Neural cell (in vitro differentiated cells): ENCODE measurements around the gene PTCRA. TPM values are rescaled to one million over a fixed set of nuclear protein-coding genes. Genes with fewer than 3 reads are reported as not detected.

Source experiments
- H2AFZ ChIP-seq: fragments of 200-600, 300-800 bp; sonication (generic), shearing (Covaris generic); 2 replicates; pipeline ENCODE4 v1.6.0; 2014; ENCODE audit warnings: low read depth, mild to moderate bottlenecking, antibody characterized with exemption, low read length, moderate library complexity
- H3F3A ChIP-seq: fragments of 200-600 bp; shearing (Covaris generic); 2 replicates; pipeline ENCODE4 v1.6.1; 2016; ENCODE audit warnings: mild to moderate bottlenecking, moderate library complexity, mixed read lengths, antibody characterized with exemption, low read length; ENCODE audit not compliant: insufficient read depth, poor library complexity, severe bottlenecking
- H3K27ac ChIP-seq: fragments of 200-600, 300-800 bp; sonication (generic), shearing (Covaris generic); 2 replicates; pipeline ENCODE4 v1.5.1; 2014; ENCODE audit warnings: mild to moderate bottlenecking, low read length, moderate library complexity
- H3K27me3 ChIP-seq: fragments of 300-800, 200-600 bp; sonication (generic), shearing (Covaris generic); 2 replicates; pipeline ENCODE4 v1.6.0; 2014; ENCODE audit warnings: mild to moderate bottlenecking, low read depth, low read length, moderate library complexity; ENCODE audit not compliant: insufficient read depth
- H3K36me3 ChIP-seq: fragments of 300-800, 200-600 bp; sonication (generic), shearing (Covaris generic); 2 replicates; pipeline ENCODE4 v1.5.1; 2014; ENCODE audit warnings: mild to moderate bottlenecking, antibody characterized with exemption, low read length, moderate library complexity; ENCODE audit not compliant: insufficient read depth
- H3K4me2 ChIP-seq: fragments of 300-800, 200-600 bp; sonication (generic), shearing (Covaris generic); 2 replicates; pipeline ENCODE4 v1.6.0; 2014; ENCODE audit warnings: mild to moderate bottlenecking, low read length
- H3K4me3 ChIP-seq: fragments of 300-800, 200-600 bp; sonication (generic), shearing (Covaris generic); 2 replicates; pipeline ENCODE4 v1.5.1; 2014; ENCODE audit warnings: mild to moderate bottlenecking, low read length, moderate library complexity
- H3K79me2 ChIP-seq: fragments of 200-600 bp; shearing (Covaris generic); replicated peaks from 2 replicates; pipeline ENCODE4 v1.6.0; 2014; ENCODE audit warnings: mild to moderate bottlenecking, low read length, moderate library complexity; ENCODE audit not compliant: insufficient read depth
- H3K9ac ChIP-seq: fragments of 300-800, 200-600 bp; sonication (generic), shearing (Covaris generic); 2 replicates; pipeline ENCODE4 v1.6.1; 2016; ENCODE audit warnings: mild to moderate bottlenecking, low read length, mixed read lengths
- H3K9me2 ChIP-seq: fragments of 200-600 bp; shearing (Covaris generic); 2 replicates; pipeline ENCODE4 v1.6.1; 2016; ENCODE audit warnings: mild to moderate bottlenecking, low read length, mixed read lengths; ENCODE audit not compliant: insufficient read depth
- H3K9me3 ChIP-seq: fragments of 200-600, 300-800 bp; sonication (generic), shearing (Covaris generic); 2 replicates; pipeline ENCODE4 v1.6.1; 2016; ENCODE audit warnings: mild to moderate bottlenecking, mixed run types, low read length, moderate library complexity, mixed read lengths
- H4K20me1 ChIP-seq: fragments of 200-600 bp; shearing (Covaris generic); 2 replicates; pipeline ENCODE4 v1.6.1; 2016; ENCODE audit warnings: mild to moderate bottlenecking, mixed run types; ENCODE audit not compliant: insufficient read depth
- CTCF ChIP-seq: fragments of 450-650 bp; IDR thresholded peaks from 2 replicates; pipeline ENCODE4 v1.5.1; 2014; ENCODE audit warnings: antibody characterized with exemption, mild to moderate bottlenecking, moderate library complexity; ENCODE audit not compliant: poor library complexity, severe bottlenecking
- EP300 ChIP-seq: fragments of 450-650 bp; conservative IDR thresholded peaks from 2 replicates; pipeline ENCODE4 v1.6.1; 2014; ENCODE audit warnings: antibody characterized with exemption, mild to moderate bottlenecking, moderate library complexity; ENCODE audit not compliant: poor library complexity, severe bottlenecking
- EZH2 ChIP-seq: fragments of 200-600, 300-800 bp; shearing (Covaris generic), sonication (generic); IDR thresholded peaks from 2 replicates; pipeline ENCODE4 v1.6.1; 2014; ENCODE audit warnings: antibody characterized with exemption, low read length, borderline replicate concordance, mild to moderate bottlenecking; ENCODE audit not compliant: insufficient read depth, poor library complexity, severe bottlenecking
- MXI1 ChIP-seq: fragments of 450-650 bp; conservative IDR thresholded peaks from 2 replicates; pipeline ENCODE4 v1.6.1; 2014; ENCODE audit warnings: antibody characterized with exemption, mild to moderate bottlenecking; ENCODE audit not compliant: poor library complexity, severe bottlenecking
- POLR2AphosphoS5 ChIP-seq: IDR thresholded peaks from 2 replicates; pipeline ENCODE4 v1.6.1; 2012
- RAD21 ChIP-seq: fragments of 450-650 bp; conservative IDR thresholded peaks from 2 replicates; pipeline ENCODE4 v1.6.1; 2014; ENCODE audit warnings: antibody characterized with exemption, mild to moderate bottlenecking, moderate library complexity
- REST ChIP-seq: IDR thresholded peaks from 2 replicates; pipeline ENCODE4 v1.6.1; 2012; ENCODE audit warnings: borderline replicate concordance
- SMC3 ChIP-seq: fragments of 450-650 bp; conservative IDR thresholded peaks from 2 replicates; pipeline ENCODE4 v1.6.1; 2014; ENCODE audit warnings: antibody characterized with exemption, mild to moderate bottlenecking, moderate library complexity; ENCODE audit not compliant: poor library complexity
- TAF1 ChIP-seq: IDR thresholded peaks from 2 replicates; pipeline ENCODE4 v1.6.1; 2012; ENCODE audit warnings: low read depth
- polyA plus RNA-seq: library from polyadenylated mRNA; depleted of rRNA; stranded (reverse); fragments of >200 nt; gene quantifications from 2 replicates; pipeline ENCODE4 v1.2.3, GENCODE V29; 2014

The PTCRA gene
- polyA plus RNA-seq, 1 donor from 2014 or later: not detected

DNA sequence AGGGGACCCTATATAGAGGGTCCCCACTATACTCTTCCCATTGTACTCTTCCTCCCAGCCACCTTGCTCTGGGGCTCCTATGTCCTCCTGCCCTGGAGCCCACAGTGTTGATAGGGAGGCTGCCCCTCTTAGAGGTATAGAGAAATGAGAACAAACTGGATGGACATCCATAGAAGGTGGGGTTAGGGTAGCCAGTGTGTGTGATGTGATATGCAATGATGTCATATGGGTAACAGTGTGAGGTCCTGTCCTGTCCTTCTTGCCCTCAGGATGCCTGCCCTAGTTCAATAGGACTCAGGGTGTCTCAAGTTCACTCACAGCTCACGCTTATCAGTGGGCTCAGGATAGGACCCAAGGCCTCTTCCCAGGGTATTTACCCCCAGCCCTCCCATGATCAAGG is 435 bp downstream of the PTCRA start:
- TF ChIP-seq RAD21: no peak
- TF ChIP-seq POLR2AphosphoS5: no peak
- TF ChIP-seq EP300: no peak
- no peak for TF ChIP-seq SMC3
- no peak for TF ChIP-seq MXI1
- TF ChIP-seq EZH2: no peak
- no peak for TF ChIP-seq TAF1
- TF ChIP-seq REST: no peak
- no peak for TF ChIP-seq CTCF
- H3K79me2 ChIP-seq: no peaks in the 10 kb centered on the region
- H3K9me3 ChIP-seq: no peaks in the 10 kb centered on the region
- H3K27me3 ChIP-seq: no peaks in the 10 kb centered on the region
- no peaks in the 10 kb centered on the region for H3K36me3 ChIP-seq
- no peaks in the 10 kb centered on the region for H3K9me2 ChIP-seq
- H3F3A ChIP-seq: no peaks in the 10 kb centered on the region
- H3K4me3 ChIP-seq: no peak overlapping the region
- H3K27ac ChIP-seq: no peak overlapping the region
- H3K9ac ChIP-seq: no peak overlapping the region
- H3K4me2 ChIP-seq: no peak overlapping the region
- H2AFZ ChIP-seq: no peak overlapping the region
- H4K20me1 ChIP-seq: no peaks in the 10 kb centered on the region

- Histone ChIP-seq H3K9me2 (no peaks in the 10 kb centered on the region), H2AFZ (no peak overlapping the region), H4K20me1 (no peaks in the 10 kb centered on the region), H3K9ac (no peak overlapping the region), H3K27ac (no peak overlapping the region), H3K9me3 (no peaks in the 10 kb centered on the region), H3K4me3 (no peak overlapping the region), H3K4me2 (no peak overlapping the region), H3F3A (no peaks in the 10 kb centered on the region), H3K27me3 (no peaks in the 10 kb centered on the region), H3K36me3 (no peaks in the 10 kb centered on the region), H3K79me2 (no peaks in the 10 kb centered on the region)
- TF ChIP-seq RAD21 (no peak), SMC3 (no peak)
Observed at GRCh38 chr6:42921801-42922200, 5.9 kb downstream of the PTCRA start.

DNA sequence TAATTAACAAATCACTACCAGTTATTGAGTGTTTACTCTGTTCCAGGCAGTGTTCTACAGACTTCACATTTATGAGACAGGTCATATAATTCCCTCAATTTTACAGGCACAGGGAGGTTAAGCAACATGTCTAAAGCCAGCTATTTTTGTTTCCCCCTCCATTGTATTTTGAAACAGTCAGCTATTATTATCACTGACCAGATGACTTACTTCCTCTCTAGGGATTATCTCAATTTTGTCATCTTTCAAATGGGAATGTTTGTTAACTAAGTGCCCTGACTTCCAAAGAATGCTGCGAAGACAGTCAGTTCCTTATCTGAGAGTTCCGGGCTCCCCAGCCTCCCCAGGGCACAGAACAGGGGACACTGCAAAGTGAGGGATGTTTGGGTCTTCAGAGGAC is 7.8 kb downstream of the PTCRA start:
- no peaks in the 10 kb centered on the region for H3K27me3 ChIP-seq
- no peak overlapping the region for H2AFZ ChIP-seq
- H3K4me3 ChIP-seq: no peak overlapping the region
- H3K9me2 ChIP-seq: no peaks in the 10 kb centered on the region
- H3K27ac ChIP-seq: no peak overlapping the region
- TF ChIP-seq EP300: no peak
- no peak for TF ChIP-seq POLR2AphosphoS5
- TF ChIP-seq RAD21: no peak
- TF ChIP-seq EZH2: no peak
- TF ChIP-seq SMC3: no peak
- TF ChIP-seq CTCF: no peak
- TF ChIP-seq TAF1: no peak
- H3K9me3 ChIP-seq: no peaks in the 10 kb centered on the region
- no peaks in the 10 kb centered on the region for H4K20me1 ChIP-seq
- H3K79me2 ChIP-seq: no peaks in the 10 kb centered on the region
- H3K36me3 ChIP-seq: no peaks in the 10 kb centered on the region
- no peak overlapping the region for H3K4me2 ChIP-seq
- H3F3A ChIP-seq: no peaks in the 10 kb centered on the region
- no peak overlapping the region for H3K9ac ChIP-seq
